HG03439 (cell line): ENCODE measurements around the gene TWNK.
"Not testable (repeated sequence)": the region's sequence is repeated elsewhere in the genome, so short reads cannot be mapped to it uniquely, and the experiment has no call there.

Source experiments
- ATAC-seq: cut with Tn5 transposase; IDR thresholded peaks from one replicate; pipeline ENCODE4 v1.9.1; 2021; ENCODE audit warnings: mild to moderate bottlenecking, moderate library complexity; ENCODE audit not compliant: unreplicated experiment

The TWNK gene

DNA sequence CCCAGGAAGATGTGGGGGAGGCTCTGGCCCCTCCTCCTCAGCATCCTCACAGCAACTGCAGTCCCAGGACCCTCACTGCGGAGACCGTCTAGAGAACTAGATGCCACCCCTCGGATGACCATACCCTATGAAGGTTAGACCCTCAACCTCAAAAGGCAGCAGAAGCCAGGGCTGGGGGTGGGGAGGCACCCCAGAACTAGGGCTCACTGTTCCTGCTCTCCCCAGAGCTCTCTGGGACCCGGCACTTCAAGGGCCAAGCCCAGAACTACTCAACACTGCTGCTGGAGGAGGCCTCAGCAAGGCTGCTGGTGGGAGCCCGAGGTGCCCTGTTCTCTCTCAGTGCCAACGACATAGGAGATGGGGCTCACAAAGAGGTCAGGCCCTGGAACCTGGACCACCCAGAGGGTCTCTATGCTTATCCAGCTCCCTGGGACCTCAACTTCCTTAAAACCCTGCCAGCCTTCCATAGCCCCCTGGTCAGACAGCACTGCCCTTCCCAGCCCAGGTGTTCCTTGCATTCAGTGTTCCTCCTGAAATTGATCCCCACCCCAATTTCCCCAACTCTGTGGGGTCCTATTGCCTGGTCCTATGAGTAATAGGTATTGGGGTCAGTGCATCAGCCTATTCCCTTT lies 14.3 kb upstream of the TWNK start:
- ATAC-seq: no peak

DNA sequence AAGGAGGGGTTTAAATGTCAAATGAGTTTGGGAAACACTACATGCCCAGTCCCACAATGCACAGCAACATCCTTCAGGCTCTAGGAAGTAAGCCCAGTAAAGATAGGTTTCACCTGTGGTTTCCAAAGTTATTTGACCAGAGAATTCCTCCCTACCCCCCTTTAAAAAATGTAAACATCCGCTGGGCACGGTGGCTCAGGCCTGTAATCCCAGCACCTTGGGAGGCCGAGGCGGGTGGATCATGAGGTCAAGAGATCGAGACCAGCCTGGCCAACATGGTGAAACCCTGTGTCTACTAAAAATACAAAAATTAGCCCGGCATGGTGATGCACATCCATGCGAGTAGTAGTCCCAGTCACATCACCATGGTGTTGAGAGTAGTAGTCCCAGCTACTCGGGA lies 11.9 kb upstream of the TWNK start:
- not testable (repeated sequence) for ATAC-seq

DNA sequence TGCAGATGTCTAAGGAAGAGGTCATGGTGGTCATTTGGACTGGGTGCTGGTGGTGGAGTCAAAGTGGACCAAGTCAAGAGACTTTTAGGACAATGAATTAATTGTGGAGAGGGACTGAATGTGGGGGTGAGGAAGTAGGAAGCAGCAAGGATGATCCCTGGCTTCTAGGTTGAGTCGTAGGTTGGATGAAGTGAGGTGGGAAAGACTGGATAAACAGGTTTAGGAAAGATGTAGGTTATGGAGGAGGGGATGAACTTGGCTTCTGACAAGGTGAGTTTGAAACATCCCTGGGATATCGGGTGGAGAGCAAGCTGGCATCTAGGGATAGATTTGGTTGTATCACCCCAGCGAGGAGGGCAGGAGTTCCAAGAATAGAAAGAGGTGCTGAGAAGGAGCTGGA lies 10.4 kb upstream of the TWNK start:
- ATAC-seq: no peak

DNA sequence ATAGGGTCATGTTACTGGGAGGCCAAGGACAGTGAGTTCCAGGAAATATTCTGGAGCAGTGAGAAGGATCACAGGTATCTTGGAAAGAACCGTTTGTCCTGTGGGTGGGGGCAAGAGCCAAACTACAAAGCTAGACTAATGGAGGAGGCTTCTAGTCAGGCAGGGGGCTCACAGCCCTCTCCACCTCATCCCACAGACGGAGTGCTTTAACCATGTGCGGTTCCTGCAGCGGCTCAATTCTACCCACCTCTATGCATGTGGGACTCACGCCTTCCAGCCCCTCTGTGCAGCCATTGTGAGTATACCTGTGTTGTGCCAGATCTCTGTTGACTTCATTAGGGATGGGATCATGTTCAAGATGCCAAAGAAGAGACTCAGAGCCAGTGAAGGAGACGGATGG lies 9.9 kb upstream of the TWNK start:
- ATAC-seq: no peak

DNA sequence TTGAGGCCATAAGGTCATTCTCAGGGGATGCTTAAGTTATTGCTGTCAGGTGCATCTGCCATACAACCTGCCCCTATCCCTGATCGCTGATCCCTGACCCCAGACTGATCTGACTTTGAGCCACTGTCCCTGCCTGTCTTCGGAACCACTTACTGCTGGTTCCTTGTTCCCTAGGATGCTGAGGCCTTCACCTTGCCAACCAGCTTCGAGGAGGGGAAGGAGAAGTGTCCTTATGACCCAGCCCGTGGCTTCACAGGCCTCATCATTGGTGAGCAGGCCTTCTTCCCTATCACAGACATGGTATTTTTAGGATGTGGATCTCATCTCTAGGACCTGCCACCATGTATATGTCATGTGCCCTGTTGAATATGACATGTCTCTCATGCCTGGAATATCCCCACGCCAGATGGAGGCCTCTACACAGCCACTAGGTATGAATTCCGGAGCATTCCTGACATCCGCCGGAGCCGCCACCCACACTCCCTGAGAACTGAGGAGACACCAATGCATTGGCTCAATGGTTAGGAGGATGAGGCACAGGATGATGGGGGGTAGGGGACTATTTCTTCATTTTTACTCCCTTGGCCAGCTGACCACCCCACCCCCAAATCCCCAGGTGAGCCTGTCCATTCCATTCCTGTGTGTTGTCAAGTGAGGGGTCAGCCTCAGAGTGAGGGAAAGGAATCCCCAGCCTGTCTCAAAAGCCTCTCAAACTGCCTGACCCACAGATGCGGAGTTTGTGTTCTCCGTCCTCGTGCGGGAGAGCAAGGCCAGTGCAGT lies 9.0 kb upstream of the TWNK start:
- no peak for ATAC-seq

DNA sequence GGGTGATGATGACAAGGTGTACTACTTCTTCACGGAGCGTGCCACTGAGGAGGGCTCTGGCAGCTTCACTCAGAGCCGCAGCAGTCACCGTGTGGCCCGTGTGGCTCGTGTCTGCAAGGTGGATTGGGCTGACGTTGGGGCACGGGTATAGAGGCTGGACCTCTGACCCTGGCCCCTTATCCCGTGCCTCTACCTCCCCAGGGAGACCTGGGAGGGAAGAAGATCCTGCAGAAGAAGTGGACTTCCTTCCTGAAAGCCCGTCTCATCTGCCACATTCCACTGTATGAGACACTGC lies 8.5 kb upstream of the TWNK start:
- ATAC-seq: no peak

DNA sequence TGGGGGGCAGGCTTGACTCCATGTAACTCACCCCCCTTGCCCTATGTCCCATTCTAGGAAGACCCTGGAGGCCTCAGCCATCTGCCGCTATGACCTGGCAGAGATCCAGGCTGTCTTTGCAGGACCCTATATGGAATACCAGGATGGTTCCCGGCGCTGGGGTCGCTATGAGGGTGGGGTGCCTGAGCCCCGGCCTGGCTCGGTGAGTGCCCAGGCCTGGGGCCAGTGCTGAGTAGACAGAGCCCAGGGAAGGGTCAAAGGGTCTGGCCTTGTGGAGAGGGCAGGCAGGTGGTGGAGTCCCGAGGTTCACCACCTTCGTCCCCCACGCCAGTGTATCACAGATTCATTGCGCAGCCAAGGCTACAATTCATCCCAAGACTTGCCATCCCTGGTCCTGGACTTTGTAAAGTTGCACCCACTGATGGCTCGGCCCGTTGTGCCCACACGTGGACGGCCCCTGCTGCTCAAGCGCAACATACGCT lies 7.5 kb upstream of the TWNK start:
- ATAC-seq: no peak

DNA sequence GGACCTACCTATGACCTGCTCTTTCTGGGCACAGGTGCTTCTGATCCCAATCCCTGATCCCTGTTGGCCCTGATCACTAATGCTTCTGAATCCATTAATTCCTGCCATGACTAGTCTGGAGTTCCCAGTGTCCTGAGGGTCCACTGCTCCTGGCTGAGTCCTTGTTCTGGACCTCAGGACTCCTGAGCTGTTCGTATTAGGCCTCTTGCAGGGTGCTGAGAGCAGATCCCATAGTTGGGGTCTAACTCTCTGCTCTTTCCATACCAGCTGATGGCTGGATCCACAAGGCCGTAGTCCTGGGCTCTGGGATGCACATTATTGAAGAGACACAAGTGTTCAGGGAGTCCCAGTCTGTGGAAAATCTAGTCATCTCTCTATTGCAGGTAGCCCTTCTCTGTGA lies 7.0 kb upstream of the TWNK start:
- ATAC-seq: no peak

DNA sequence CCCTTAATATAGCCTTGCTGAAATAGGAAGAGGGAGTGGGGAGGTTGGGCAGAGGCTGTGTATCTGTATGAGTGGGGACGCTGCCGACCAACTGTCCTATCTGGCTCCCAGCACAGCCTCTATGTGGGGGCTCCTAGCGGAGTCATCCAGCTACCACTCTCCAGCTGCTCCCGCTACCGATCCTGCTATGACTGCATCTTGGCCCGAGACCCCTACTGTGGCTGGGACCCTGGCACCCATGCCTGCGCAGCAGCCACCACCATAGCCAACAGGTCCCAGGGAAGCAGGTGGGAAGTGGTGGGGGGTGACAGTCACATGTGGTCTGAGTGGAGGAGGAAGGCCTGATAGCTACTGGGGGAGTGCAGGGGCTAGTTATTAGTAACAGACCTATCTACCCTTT lies 6.6 kb upstream of the TWNK start:
- ATAC-seq: no peak

DNA sequence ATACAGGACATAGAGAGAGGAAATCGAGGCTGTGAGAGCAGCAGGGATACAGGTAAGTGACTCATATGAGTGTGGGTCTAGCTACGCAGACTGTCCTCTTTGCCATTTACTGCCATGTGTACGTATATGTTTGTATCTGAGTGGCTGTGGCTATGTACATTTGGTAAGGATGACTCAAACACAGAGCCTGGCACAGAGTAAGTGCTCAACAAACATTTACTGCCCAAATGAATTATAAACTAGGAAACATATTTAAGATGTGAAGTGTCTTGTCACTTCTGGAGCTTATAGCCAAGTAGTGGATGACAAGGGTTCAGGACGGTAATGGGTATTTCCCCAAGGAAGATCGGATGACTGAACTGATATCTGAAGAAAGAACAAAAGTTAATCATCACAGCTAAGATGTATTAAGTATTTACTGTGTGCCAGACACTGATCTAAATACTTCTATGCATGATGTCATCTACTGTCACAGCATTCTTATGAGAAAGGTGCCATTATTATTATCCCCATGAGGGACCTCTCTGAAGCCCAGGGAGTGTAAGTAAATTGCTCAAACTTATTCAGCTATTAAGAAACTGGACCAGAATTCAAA lies 6.1 kb upstream of the TWNK start:
- no peak for ATAC-seq

DNA sequence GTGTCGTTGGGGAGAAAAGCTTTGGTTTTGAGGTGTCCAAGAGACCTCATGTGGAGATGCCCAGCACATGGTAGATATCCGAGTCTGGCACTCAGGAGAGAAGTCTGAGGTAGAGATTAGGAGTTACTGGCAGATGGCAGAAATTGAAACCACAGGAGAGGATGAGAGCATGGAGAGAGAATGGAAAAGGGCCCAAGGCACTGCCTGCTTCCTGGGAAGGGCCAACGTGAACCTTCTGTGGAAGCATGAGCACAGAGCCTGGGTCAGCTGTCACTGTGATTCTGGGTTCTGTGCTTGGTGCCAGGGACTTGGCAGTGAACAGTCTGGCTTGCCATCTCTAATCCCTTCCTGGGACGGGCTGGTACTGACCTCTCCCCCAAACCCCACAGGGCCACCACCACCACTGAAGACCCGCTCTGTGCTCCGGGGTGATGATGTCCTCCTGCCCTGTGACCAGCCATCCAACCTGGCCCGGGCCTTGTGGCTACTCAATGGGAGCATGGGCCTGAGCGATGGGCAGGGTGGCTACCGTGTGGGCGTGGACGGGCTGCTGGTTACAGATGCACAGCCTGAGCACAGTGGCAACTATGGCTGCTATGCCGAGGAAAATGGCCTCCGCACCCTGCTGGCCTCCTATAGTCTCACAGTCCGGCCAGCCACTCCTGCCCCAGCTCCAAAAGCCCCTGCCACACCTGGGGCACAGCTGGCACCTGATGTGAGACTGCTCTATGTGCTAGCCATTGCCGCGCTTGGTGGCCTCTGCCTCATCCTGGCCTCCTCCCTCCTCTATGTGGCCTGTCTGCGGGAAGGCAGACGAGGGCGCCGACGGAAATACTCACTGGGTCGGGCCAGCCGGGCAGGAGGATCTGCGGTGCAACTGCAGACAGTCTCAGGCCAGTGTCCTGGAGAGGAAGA lies 4.2 kb upstream of the TWNK start:
- no peak for ATAC-seq

DNA sequence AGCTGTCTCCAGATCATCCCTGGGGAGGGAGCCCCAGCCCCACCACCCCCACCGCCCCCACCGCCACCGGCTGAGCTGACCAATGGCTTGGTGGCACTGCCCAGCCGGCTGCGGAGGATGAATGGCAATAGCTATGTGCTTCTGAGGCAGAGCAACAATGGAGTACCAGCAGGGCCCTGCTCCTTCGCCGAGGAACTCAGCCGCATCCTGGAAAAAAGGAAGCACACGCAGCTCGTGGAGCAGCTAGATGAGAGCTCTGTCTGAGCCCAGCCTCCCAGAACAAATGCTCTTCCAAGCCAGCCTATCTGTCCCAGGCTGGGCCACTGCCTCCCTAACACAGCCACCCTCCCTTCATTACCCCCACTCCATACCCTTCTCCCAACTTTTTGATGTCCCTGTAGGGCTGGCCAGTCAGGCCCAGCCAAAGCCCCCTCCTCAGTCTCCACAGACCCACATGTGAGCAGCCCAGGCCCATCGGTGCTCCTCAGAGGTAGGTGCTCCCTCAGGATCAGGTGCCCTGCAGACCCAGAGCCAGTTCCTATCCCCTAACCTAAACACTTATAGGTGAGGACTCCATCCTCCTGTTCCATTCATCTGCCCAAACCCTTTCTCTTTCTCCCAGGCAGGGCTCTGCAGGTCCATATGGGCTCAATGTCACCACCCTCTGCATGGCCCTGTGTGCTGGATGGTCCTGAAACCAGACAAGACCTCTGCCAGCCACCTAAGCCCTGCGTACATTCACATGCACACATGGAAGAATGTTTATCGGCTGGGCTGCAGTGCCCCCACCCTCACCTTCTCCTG lies 3.3 kb upstream of the TWNK start:
- ATAC-seq: no peak

DNA sequence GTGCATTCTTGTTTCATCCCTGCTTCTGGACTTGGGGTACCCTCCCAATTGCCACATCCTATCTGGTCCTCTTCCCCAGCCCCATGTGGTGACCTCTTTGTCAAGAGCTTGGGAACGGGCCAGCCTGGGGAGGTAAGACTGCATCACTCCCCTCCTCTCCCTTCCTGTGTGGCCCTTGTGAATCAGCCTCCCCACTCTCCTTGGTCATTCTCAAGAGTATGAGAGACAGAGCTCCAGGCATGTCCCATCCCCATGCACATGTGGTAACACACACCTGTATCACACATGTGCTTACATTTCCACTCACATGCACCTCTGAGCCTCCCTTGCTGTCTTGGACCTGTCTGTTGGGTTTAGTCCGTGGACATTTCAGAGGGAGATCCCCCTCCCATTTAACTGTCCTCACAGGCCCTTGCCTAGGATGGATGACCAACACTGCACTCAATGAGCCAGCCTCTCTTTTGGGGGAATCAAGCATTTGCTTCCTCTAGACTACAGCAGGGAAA lies 2.6 kb upstream of the TWNK start:
- no peak for ATAC-seq

DNA sequence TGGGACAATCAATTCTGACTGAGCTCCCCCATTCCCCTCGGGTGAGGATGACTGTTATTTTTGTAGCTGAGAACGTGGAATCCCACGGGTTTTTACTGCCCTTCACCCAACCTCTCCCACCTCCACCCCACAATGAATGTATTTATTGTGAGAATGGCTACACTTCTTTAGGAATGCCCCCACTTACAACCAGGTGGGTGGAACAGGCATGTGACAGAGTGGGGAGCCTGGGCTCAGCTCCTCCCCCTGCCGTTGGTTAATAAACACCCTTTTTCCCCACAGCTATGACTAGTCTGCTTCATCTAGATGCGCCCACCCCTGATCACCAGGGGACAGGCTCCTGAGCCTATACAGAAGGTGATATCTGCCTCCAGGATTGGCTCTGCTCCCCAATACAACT lies 2.0 kb upstream of the TWNK start:
- no peak for ATAC-seq

DNA sequence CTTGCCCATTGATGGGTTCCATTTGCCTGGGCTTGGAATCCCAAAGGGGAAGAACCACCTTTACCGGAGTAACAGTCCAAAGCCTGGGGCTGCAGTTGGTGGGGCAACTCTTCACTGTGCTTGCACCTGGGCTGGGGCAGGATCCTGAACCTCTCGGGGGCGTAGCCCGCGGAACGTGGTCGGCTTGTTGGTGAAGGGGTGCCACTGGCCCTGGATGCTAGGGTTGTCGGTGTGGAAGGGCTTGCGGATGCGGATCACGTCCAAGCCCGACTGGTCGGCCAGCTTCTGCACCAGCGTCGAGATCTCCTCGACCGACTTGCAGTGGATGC lies 756 bp upstream of the TWNK start:
- ATAC-seq: no peak

DNA sequence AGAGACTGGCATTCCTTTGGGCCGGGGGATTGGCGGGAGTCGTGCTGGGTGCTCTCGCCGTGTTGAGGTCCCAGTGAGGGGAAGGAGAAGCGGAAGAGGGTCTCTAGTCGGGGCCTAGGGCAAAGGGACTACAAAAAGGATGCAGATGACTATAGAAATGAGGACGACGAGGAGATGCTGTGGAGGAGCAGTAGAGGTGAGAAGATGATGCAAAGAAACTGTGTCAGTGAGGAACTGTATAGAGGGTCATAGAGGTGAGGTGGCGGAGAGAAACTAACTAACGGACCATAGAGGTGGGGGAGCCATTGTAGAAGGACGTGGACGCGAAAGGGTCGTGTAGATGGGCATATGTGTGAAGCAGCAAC lies 324 bp downstream of the TWNK start:
- ATAC-seq: no peak

DNA sequence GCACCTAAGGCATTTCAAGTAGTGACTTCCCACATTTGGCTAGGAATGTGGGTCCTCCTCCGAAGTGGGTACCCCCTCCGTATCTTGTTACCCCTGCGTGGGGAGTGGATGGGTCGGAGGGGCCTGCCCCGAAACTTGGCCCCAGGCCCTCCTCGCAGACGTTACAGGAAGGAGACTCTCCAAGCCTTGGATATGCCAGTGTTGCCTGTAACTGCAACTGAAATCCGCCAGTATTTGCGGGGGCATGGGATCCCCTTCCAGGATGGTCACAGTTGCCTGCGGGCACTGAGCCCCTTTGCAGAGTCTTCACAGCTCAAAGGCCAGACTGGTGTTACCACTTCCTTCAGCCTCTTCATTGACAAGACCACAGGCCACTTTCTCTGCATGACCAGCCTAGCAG lies 823 bp downstream of the TWNK start:
- no peak for ATAC-seq

DNA sequence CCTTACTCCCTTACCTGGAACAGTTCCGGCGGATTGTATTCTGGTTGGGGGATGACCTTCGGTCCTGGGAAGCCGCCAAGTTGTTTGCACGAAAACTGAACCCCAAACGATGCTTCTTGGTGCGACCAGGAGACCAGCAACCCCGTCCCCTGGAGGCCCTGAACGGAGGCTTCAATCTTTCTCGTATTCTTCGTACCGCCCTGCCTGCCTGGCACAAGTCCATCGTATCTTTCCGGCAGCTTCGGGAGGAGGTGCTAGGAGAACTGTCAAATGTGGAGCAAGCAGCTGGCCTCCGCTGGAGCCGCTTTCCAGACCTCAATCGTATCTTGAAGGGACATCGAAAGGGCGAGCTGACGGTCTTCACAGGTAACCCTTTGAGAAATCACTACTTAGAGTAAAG lies 1.7 kb downstream of the TWNK start:
- ATAC-seq: no peak

DNA sequence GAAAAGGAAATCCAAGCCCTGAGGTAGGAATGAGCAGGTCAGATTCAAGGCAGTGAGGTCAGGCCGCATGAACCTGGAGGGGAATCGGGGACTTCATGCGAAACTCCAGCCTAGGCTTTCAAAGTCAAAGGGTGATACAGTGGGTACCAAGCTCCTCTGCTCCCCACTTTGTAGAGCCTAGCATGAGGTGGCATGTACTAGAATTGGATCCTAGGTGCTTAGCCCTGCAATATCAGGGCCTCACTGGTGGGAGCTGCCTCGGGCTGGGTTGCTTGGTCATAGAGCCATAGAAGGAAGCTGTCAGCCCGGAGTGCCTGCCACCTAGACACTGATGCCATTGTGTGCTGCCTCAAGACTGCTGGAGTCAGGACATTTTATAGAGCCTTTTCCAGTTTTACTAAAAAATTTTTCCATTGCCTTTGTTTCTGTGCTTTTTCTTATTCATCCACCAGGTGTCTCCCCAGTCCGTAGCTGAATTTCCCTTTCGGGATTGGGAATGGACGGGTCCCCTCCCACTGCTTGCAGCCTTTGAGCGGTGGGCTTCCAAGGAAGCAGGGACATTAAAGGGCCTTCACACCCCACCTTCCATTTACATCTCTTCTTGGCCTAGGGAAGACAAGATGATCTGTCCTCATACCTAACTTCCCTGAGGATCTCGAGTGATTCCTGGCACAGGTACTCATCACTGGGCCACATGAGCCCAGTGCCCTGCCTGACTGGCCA lies 6.8 kb downstream of the TWNK start:
- ATAC-seq: no peak

DNA sequence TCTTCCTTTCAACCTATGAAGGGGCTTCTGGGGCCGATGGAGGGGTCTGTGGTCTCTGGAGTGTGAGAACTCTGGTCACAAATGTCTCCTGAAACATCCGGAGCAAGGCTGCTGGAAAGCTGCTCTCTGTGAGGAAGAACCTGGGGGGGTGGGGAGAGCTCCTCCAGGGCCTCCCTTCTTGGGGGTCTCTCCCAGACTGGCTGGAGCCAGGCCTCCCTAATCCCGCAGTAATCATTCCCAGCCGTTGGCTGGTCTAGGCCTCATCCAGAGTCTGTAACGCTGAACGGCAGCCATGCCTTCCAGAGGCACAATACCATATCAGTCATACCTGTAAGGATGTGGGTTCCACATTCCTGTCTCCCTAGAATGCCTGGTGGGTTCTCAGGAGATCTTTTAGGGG lies 7.8 kb downstream of the TWNK start:
- no peak for ATAC-seq
